ENCODE data around the gene DGKQ.

DGKQ gene

DNA sequence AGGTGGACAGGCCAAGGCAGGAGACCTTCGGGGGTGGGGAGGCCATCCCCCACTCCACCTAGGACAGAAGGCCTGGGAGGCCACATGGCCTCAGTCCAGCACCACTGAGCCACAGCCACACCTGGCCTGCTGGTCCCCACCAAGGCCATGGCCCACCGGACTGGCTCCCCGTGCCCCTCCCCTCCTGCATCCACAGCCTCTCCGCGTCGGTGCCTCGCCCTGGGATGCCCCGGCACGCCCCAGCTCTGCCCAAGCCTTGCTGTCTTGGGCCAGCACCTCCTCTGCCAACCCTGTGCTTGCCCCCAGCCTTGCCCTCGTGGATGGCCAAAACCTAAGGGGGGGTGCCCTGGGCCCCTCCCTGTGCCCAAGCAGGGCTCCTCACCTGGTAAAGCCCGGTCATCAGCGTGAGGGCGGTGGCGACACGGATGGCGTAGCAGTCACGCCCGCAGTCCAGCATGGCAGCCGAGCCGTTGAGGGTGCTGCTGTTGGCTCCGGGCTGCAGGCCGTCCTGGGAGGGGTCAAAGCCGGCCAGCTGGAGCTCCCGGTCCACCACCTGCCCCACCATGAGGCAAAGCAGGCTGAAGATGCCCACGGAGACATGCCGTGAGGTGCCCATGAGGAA lies 17.5 kb upstream of the DGKQ start:
- Histone ChIP-seq H3K27me3 (ENCODE audit: insufficient read depth, poor library complexity, severe bottlenecking) (no peaks in the 10 kb centered on the region), H3K4me3 (replicated peaks; ENCODE audit: insufficient read depth, low read length) (no peak overlapping the region)
- DNase-seq (ENCODE audit: low read depth in 1 of 2, low spot score in 1 of 2) = no peak

DNA sequence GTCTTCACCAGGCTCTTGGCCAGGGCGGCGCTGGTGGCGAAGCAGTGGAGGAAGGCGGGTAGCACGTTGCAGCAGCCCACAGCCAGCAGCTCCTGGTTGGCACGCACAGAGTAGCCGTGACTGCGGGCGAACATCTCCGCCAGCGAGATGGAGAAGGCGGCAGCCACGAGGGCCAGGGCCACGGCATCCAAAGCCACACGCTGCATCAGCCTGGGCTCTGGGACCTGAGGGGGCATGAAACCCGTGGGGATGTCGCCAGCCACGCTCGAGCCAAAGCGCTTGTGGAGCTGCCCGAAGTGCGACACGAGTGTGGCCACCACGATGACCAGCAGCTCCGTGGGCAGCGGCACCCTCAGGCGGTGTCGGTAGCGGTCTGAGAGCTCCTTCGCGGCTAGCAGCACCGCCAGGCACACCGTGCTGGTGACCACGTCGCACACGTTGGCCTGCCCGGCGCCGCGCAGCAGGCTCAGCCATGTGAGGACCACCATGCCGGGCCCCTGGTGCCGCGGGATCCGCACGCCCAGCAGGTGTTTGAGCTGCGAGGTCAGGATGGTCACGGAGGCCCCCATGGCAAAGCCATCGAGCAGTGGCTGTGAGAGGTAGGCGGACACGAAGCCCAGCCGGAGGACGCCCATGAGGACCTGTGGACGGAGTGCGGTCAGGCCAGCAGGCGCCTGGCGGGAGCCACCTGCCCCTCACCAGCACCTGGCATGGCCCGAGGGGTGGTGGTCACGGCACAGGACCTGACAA lies 16.5 kb upstream of the DGKQ start:
- no peak for TF ChIP-seq GABPA (IDR thresholded peaks at IDR 0.05; ENCODE audit: low read depth)
- TF ChIP-seq POLR2AphosphoS5 (IDR thresholded peaks at IDR 0.05; ENCODE audit: low read depth) = no peak
- TF ChIP-seq CTCF (IDR thresholded peaks at IDR 0.05; ENCODE audit: insufficient read depth, low read length) = no peak
- no peak for TF ChIP-seq REST (IDR thresholded peaks at IDR 0.05; ENCODE audit: insufficient replicate concordance, low read depth)
- TF ChIP-seq SPI1 (IDR thresholded peaks at IDR 0.05; ENCODE audit: borderline replicate concordance, low read depth) = no peak
- no peak overlapping the region for H3K4me3 ChIP-seq (replicated peaks; ENCODE audit: insufficient read depth, low read length)
- no peaks in the 10 kb centered on the region for H3K27me3 ChIP-seq (ENCODE audit: insufficient read depth, poor library complexity, severe bottlenecking)
- no peak overlapping the region for H3K27ac ChIP-seq (replicated peaks)
- no peak for DNase-seq (ENCODE audit: low read depth in 1 of 2, low spot score in 1 of 2)

More for the DNA sequence above, 17.5 kb upstream of the DGKQ start:
- H3K27ac ChIP-seq (replicated peaks) = no peak overlapping the region
- TF ChIP-seq POLR2AphosphoS5 (IDR thresholded peaks at IDR 0.05; ENCODE audit: low read depth) (no peak), GABPA (IDR thresholded peaks at IDR 0.05; ENCODE audit: low read depth) (no peak), CTCF (IDR thresholded peaks at IDR 0.05; ENCODE audit: insufficient read depth, low read length) (no peak), SPI1 (IDR thresholded peaks at IDR 0.05; ENCODE audit: borderline replicate concordance, low read depth) (no peak), REST (IDR thresholded peaks at IDR 0.05; ENCODE audit: insufficient replicate concordance, low read depth) (no peak)

DNA sequence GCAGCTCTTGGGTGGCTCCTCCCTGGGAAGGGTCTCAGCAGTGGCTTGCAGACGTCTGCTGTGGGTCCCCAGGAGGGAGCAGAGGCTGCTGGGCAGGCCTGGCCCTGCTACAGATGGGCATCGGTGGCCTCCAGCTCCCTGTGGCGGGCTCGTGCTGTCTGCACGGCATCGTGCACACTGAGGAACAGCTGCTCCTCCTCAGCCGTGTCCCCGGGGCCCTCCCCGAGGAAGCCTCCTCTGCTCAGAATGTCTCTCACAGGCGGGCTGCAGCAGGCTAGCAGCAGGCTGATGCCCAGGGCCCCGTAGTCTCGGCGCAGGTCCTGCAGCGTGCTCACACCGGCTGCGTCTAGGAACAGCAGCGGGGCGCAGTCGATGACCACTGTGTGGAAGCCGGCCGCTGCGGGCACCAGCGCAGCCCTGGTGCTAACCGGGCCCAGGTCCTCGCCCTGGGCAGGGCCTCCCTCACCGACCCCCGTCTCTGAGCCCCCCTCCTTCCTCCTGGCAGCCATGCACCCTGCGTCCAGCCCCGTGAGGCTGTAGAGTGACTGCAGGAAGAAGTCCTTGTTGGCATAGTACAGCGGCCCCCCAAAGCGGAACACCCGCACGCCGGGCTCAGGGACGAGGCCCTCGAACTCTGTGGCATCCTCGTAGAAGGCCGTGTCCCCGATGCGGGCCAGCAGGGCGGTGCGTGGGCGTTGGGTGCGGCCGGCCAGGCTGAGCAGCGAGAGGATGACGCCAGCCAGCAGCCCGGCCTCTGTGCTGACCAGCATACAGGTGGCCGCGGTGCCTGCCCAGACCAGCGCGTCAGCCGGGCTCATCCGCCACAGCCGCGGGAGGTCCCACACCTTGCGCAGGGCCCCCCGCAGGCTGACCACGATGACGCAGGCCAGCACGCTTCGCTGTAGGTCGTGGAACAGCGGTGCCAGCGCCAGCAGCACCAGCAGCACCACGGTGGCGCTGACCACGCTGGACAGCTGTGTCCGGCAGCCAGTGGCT lies 15.7 kb upstream of the DGKQ start:
- Histone ChIP-seq H3K4me3 (replicated peaks; ENCODE audit: insufficient read depth, low read length) (no peak overlapping the region), H3K27me3 (ENCODE audit: insufficient read depth, poor library complexity, severe bottlenecking) (no peaks in the 10 kb centered on the region), H3K27ac (replicated peaks) (no peak overlapping the region)
- DNase-seq (ENCODE audit: low read depth in 1 of 2, low spot score in 1 of 2) = no peak
- TF ChIP-seq POLR2AphosphoS5 (IDR thresholded peaks at IDR 0.05; ENCODE audit: low read depth) (no peak), SPI1 (IDR thresholded peaks at IDR 0.05; ENCODE audit: borderline replicate concordance, low read depth) (no peak), REST (IDR thresholded peaks at IDR 0.05; ENCODE audit: insufficient replicate concordance, low read depth) (no peak), CTCF (IDR thresholded peaks at IDR 0.05; ENCODE audit: insufficient read depth, low read length) (no peak), GABPA (IDR thresholded peaks at IDR 0.05; ENCODE audit: low read depth) (no peak)

Measured in HL-60 (cell line).